DOHH2 (cell line): ENCODE measurements around the gene CFAP69.

Source experiments
- EZH2phosphoT487 ChIP-seq: fragments of 200-600 bp; sonication (generic); IDR thresholded peaks from 2 replicates; pipeline ENCODE4 v1.6.1; 2017; ENCODE audit warnings: borderline replicate concordance, mild to moderate bottlenecking, antibody characterized with exemption, low read length, moderate library complexity, mixed read lengths
- TF ChIP-seq, protein P1 (sequence below): fragments of 200-600 bp; sonication (generic); IDR thresholded peaks from one replicate; pipeline ENCODE4 v1.5.1; 2014; ENCODE audit warnings: antibody characterized with exemption, mild to moderate bottlenecking, low read depth, low read length; ENCODE audit not compliant: poor library complexity, severe bottlenecking

DNA sequence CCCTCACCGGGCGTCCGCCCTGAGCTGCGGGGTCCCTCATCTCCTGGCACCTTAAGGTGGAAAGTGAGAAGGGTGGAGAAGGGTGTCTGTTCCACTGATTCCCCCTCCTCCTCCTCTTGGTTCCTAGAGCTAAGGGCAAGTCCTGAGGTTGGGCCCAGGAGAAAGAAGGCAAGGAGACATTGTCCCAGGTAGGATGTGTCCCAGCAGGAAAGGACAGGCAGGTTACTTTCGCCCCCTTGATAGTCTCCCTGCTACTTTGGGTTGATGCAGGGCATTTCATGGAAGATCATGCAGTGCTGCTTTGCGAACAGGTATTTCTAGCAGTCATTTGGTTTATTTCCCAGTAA is 32.9 kb upstream of the CFAP69 start:
- TF ChIP-seq EZH2phosphoT487, result no peak
- TF ChIP-seq, protein P1, sequence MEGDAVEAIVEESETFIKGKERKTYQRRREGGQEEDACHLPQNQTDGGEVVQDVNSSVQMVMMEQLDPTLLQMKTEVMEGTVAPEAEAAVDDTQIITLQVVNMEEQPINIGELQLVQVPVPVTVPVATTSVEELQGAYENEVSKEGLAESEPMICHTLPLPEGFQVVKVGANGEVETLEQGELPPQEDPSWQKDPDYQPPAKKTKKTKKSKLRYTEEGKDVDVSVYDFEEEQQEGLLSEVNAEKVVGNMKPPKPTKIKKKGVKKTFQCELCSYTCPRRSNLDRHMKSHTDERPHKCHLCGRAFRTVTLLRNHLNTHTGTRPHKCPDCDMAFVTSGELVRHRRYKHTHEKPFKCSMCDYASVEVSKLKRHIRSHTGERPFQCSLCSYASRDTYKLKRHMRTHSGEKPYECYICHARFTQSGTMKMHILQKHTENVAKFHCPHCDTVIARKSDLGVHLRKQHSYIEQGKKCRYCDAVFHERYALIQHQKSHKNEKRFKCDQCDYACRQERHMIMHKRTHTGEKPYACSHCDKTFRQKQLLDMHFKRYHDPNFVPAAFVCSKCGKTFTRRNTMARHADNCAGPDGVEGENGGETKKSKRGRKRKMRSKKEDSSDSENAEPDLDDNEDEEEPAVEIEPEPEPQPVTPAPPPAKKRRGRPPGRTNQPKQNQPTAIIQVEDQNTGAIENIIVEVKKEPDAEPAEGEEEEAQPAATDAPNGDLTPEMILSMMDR, result no peak
